Left ventricle myocardium superior (tissue), 1 donor: ENCODE results near the gene MAPKAPK2. TPM values are rescaled to one million over a fixed set of nuclear protein-coding genes. Genes with fewer than 3 reads are reported as not detected.

Source experiments
- ATAC-seq: fragments of 200-7000 bp; cut with Tn5 transposase; one replicate; pipeline ENCODE4 v1.9.1; 2020; ENCODE audit warnings: mild to moderate bottlenecking, moderate library complexity
- DNase-seq: peaks from one replicate; pipeline ENCODE4 v3.0.0-alpha.2; 2020
- intact Hi-C: fragments of 100-400 bp; cut with micrococcal nuclease; formaldehyde crosslinking; loops from one replicate; pipeline ENCODE4 v1.11.0; 2022
- total RNA-seq: library from RNA; stranded (reverse); fragmentation: NEBNext Ultra II Directional; extraction: Animal tissue kit (Norgen Biotek cat#: 25700); gene quantifications from one replicate; pipeline ENCODE4 v1.2.1, GENCODE V29; 2021
- donor health status: DM: no; HTN: yes; CAD: no; lungs with severe emphysema.

The MAPKAPK2 gene
- total RNA-seq, 1 donor from 2014 or later: 228 TPM

DNA sequence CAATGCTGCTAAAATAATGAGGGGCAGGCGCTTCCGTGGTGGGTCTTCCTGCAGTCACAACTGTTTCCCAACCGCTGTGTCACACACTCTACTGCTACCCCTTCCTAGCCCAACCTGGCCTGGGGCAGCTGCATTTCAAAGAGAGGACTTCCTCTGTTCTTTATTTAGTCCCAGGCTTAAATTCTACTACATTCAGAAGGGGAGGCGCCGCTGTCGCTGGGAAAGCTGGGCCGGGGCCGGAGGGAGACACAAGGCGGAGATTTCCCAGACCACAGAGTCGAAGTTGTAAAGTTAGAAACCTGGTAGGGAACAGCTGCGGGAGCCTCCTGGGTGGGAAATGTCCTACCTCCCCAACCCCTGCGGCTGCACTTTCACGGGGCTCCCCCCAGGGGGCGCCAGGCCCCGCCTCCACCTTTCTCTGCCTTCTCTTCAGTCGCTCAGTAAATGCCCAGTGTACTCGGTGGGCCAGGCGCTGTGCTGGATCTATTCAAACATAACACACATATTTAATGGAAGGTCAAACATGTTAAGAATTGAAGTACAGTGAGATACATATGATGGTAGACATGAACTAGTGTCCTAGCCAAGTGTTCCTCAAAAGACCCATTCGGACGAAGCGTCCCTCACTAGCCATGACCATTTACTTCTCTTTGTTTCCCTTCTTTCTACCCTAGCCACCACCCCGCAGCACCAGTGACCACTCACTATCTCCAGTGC is 26.3 kb upstream of the MAPKAPK2 start:
- intact Hi-C loops: no loop called here
- DNase-seq (peak; percentile 71), ATAC-seq (peak; percentile 60)

DNA sequence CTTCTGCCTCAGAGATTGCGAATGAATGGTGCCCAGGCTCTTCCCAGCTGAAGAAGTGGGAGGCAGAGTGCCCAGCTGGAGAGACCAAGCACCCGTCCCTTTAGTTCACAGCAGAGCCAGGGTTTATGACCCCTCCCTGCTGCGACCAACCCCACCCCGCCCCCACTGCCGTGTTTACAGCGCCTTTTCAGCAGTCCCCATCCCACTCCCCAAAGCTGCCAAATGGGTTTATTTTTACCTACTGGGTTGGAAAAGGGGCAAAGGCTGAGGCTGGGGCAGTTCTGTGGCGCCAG is 25.8 kb upstream of the MAPKAPK2 start:
- intact Hi-C loops: no loop called here
- ATAC-seq (peak; percentile 37), DNase-seq (no peak)

DNA sequence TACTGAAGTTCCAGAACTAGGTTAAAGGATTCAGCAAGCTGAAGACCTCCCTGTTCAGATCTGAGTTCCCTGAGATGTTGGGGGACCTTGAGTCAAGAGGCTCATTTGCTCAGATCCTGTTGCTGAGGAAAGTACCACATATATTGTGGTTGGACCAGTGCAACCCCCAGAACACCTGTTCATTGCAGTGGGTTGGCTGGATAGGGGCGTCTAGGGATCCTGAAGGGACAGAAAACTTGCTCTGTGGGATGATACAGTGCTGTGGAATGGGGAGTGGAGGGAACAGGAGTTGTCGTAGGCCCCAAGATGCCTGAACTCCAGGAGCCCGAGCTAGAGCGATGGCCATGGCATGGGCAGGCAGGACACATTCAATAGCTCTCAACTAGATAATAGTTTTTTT is 24.6 kb upstream of the MAPKAPK2 start:
- ATAC-seq: no peak

DNA sequence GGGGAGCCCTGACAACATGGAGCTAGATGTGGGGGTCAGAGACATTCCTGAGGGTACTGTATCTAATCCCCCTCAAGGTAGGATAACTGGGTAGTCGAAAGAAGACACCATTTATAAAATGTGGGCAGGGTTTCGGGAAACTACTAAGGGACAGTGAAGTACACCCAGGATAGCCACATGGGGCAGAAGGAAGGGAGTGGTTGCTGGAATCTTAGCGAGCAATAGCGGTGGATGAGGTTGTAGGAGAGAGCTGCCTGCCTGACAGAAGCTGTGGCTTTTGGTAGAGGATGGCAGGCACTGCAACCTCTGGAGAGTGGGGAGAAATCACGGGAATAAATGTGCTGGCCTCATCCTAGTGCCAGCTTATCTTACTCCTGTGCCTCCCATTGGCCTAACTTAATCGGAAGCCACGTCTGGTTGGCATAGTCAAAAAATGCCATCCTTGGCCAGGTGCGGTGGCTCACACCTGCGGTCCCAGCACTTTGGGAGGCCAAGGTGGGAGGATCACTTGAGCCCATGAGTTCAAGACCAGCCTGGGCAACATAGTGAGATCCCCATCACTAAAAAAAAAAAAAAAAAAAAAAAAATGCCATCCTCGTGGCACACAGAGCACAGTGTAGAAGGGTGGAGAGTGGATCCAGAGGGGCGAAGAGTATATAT is 23.4 kb upstream of the MAPKAPK2 start:
- intact Hi-C loops: no loop called here
- no peak for ATAC-seq
- DNase-seq: no peak

More for the DNA sequence above, 24.6 kb upstream of the MAPKAPK2 start:
- DNase-seq: no peak
- intact Hi-C loops: no loop called here

DNA sequence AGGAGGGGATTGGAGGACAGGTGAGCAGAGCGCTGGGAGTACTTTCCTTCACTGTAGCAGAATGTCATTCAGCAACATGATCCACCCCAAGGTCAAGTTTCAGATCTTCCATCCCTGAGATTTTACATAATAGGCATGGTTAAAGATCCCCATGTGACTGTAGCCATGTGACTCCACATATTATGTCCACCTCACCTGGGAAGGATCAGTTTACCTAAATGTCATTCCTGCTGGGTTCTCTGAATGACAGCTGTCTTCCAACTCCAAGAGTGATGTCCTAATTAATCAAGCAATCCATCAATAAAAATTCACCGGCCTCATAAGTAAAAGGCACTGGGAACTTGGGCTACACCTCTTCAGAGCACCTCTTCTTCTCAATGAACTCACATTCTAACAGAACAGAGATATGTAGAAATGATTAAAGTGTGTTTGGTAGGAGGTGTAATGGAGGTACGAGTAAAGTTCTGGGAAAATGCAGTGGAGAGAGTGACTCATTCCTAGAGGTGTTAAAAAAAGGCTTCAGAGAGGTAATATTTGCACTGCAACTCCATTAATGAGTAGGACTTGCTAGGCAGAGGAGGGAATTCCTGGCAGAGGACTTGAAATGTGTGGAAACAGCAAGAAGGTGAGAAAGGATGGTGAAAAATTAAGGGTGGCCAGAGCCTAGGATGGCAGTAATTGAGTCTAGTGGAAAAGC is 22.2 kb upstream of the MAPKAPK2 start:
- ATAC-seq: no peak
- DNase-seq: no peak
- intact Hi-C loops: no loop called here

DNA sequence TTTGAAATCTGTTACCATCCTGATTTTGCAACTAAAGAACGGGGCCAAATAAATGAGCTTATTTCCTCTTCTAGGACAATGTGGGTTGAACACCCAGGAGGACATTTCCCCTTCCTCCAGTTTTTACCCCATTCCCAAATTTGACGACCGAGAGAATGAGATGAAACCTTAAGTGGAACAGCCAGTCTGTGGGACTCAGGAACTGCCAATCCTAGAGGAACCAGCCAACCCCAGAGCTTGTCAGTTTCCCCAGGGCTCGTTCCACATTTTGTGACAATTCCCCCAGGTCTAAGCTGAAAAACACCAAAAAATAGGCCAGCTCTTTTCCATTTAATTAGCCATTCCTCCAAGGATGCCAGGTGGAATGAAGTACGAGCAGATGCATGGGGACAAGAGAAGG is 21.3 kb upstream of the MAPKAPK2 start:
- intact Hi-C loops: no loop called here
- ATAC-seq: no peak
- no peak for DNase-seq

DNA sequence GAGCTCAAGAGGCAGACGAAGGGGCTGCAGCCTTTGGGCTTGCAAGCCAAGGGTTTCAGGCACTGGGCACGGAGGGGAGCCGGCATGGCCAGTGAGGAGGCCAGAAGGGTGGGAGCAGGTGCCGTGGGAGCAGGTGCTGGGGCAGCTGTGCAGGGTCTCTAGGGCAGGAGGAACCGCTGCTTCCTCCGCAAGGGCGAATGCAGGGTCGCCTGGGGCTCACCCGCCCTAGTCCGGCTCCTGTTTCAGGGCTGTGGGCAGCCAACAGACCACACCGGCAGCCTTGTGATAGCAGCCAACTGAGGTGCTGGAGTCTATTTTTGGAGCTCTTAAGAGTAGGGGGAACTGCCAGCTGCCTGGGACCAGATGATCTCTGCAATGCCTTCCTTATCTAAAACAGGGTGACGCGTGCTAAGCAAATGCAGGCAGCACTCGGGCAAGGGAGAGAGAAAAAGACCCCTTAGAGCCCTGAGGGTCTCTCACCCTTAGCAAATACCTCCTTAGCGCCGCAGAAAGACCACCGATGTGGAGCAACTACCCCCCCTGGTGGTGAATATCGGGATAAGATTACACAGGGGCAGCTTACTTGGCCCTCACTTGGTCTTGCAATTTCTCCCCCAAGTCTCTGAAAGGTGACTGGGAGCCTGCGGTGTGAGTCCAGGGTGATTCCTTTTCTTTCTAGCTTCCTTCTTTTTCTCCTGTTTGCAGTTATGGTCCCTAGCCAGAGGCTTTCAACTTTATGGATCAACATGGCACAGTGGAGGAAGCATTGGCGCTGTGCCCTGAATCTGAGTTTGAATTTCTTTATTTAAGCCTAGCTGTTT is 20.7 kb upstream of the MAPKAPK2 start:
- ATAC-seq (peak; percentile 70), DNase-seq (peak; percentile 81)
- intact Hi-C loops: no loop called here

DNA sequence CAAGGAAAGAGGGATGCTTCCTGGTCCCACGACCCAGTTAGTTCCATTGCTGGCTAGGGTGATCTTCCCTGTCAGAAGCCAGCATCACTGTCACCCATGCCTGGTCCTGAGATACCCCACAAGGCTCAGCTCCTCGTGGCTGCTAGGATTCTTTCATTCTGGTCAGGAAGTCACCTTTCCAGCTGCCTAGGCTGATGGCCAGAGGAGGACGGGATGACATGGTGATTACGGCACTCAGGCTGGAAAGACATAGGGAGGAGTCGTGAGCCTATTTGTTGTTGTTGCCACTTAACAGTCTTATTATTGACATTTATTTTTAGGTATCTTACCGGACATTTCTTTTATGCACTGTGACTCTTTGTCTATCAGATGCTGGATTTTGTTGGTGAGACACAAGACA is 20.0 kb upstream of the MAPKAPK2 start:
- intact Hi-C loops: no loop called here
- DNase-seq (peak; percentile 55), ATAC-seq (peak; percentile 72)

DNA sequence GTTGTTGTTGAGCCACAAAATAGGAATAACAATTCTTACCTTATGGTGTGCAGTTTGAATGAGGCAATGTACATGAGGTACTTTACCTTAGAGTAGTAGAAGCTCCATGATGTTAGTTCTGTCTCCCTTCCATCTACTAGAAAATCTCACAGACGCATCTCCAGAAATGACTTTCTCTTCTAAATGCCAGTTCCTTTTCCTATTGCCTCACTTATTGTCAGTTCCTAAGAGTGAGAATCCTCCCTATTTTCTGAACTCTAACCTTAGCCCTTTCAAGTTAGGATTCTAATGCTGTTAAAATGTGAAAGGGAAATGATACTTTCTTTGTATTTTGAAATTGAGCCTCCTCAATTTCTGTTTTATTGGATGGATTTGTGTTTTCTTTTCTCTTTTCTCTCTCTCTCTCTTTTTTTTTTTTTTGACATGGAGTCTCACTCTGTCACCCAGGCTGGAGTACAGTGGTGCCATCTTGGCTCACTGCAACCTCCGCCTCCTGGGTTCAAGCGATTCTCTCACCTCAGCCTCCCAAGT is 18.6 kb upstream of the MAPKAPK2 start:
- no peak for DNase-seq
- ATAC-seq: no peak
- intact Hi-C loops: no loop called here

DNA sequence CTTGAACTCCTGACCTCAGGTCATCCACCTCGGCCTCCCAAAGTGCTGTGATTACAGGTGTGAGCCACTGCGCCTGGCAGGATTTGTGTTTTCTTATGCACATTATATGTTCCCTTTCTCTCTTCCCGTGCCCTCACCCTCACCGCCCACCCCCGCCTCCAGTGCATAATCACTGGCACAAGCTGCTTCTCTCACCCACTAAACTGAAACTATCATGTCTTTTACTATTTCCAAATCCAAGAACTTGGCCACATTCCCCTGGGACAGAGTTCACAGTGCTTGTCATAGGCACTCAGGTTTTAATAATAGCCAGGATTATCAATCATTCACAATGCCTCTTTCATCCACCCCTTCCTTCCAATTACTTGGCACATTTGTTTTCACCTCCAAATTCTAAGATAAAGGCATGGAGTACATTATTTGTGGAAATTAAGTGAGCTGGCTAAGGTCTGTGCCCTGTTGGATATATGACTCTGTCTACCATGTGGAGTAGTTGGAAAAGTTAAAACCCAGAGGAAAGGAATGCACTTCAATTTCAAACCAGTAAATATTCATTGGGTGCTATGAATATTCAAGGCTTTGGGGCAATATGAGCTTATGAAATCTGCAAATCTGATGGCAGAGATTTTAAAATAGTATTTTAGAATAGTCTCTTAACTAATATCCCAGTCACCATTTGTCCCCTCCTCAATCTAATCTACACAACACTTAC is 17.6 kb upstream of the MAPKAPK2 start:
- ATAC-seq: peak; percentile 39
- intact Hi-C loops: no loop called here
- DNase-seq: no peak

DNA sequence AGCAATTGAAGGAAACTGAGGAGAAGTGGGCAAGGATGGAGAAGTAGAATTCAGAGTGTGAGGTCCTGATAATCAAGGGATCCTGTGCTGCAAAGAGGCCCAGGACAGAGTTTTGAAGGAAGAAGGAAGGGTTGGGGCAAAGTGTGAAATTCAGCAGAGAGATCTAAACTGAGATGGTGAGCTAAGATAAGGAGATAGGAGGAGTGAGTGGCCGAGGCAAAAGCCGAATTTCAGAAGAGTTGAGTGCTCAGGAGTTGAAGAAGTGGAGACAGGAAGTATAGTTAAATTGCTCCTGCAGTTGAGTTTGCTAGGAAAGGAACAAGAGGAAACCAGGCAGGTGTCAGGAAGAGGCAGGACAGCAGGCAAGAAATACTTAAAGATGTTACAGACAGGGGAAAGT is 16.4 kb upstream of the MAPKAPK2 start:
- DNase-seq: no peak
- intact Hi-C loops: no loop called here
- ATAC-seq: no peak

DNA sequence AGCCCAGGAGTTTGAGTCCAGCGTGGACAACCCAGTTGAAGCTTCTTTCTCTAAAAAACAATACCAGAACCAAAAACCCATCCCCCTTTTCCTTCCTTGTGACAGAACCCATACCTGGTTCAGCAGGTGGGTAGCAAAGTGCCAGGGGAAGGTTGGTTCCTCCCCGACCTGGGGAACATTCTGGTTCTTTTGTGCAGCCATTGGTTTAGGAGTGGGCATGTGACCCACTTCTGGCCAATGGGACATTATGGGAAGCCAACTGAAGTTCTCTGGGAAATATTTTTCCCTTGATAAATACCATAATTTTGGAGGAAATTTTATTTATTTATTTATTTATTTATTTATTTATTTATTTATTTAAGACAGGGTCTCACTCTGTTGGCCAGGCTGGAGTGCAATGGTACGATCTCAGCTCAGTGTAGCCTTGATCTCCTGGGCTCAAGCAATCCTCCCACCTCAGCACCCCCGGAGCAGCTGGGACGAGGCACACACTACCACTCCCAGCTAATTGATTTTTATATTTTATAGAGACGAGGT is 15.8 kb upstream of the MAPKAPK2 start:
- ATAC-seq (no peak), DNase-seq (no peak)
- intact Hi-C loops: no loop called here

DNA sequence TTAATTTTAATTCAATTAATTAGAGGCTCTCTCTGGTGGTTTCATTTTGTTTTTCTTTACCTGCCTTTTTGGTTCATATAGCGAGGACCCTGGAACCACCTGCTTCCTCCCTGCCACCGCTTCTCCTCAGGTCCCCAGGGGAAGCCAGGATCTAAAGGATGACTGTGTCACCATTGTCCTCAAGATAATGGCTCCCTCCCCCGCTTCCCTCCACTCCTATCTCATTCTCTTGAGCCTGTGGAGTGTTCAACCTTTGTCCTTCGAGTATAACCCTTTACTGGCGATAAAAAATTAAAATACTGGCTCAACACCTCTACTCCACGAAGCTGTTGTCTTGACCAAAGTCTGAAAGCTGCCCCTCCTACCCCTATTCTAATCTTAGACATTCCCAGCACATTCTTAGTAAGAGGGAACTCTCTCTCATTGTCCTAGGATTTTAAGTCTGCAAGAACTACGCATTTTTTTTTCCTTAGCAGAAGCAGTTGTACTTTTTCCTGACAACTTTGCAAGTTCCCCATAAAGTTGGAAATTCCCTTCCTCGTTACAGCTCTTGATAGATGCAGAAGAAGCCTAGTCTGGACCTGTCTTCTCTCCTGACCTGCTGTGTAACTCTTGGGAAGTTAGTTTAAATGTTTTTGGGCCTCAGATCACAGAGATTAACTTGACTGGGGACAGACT is 12.6 kb upstream of the MAPKAPK2 start:
- intact Hi-C loops: no loop called here
- ATAC-seq: peak; percentile 47

DNA sequence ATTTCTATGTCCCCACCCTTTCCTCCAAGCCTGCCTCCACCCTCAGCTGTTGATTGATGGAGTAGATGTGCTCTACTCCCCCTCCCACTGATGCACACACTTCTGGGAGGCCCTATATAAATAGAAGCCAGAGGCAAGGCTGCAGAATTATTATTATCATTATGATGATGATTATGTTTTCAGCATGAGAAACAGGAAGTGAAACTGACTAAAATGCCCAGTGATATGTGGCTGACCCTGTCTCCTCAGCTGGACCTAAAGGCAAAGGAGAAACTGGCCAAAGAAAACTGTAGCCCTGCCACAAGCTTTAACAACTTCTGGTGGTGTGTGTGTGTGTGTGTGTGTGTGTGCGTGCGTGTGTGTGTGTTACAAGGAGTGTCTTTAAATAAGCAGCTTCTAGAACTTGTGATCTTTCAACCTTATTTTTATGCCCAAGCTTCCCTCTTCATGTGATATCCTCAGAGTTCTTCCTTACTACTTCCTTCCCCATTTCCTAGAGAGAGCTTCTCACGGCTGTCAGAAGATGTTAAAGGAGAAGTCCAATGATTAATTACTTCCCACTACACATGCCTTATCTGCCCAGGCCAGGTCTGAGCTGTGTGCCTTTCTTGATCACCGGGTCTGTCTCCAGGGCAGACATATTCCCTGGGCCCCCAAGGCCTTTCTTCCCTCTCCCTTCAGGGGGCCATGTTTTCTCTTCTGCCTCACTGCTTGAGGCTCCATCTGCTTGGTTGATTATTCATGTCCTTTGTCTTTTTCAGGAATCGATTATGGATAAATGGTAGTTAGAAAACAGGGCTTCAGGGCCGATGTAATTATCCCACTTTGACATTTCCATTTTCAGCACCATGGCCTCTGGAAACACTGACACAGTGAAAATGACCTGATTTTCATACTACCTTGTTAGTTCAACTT is 11.6 kb upstream of the MAPKAPK2 start:
- ATAC-seq (peak; percentile 52), DNase-seq (no peak)
- intact Hi-C loops: no loop called here

More for the DNA sequence above, 12.6 kb upstream of the MAPKAPK2 start:
- DNase-seq: no peak

DNA sequence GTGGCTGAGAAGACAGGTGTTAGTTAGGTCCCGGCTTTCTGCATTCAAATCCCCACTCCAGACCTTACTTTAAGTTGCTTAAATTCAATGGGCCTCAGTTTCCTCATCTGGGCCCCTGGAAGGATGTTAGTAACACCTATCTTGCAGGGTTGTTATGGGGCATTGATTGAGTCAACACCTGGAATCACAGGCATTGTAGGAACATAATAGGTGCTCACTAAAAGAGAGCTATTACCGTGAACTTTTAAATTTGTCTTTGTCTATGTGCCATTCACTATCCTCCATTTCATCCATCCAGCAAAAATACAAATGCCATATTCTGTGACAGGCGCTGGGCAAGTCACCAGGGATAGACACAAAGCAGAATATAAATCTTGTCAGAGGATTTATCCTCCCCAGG is 10.5 kb upstream of the MAPKAPK2 start:
- ATAC-seq (no peak), DNase-seq (no peak)
- intact Hi-C loops: no loop called here

DNA sequence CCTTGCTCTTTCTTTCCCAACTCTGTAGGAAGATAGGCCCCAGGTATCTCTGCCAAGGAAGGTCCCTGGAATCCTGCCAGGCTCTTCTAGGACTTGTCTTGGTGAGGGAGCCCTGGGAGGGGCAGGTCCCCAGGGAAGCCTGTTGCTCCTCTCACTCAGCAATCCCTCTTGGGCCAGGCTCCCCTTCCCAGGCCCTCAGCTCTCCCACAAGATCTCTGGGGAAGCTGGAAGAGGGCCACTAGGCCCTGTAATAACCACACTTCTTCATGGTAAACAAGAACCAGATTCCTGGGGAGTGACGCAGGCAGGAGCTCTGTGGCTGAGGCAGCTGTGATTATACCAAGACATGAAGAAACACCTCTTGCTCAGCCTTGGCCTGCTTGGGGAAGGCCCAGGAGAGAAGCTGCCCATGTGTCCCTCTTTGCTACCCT is 9.9 kb upstream of the MAPKAPK2 start:
- DNase-seq: no peak
- ATAC-seq: peak; percentile 57
- intact Hi-C loops: no loop called here

DNA sequence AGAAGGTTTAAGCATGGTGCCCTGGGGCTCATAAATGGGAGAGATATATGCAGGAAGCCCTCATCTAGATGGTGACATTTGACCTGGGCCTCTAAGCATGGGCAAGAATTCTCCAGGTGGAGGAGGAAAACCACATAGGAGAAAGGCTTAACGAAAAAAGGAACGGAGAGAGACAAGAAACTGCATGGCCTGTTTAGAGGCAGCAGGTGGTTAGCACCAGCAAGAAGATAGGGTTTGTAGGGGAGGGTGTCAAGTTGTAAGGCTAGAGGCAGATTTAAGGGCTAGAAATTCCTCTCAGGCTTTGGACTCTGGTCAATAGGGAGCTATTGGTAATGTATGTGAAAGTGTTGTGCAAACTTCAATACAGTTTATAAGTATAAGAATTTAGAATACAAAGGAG is 8.2 kb upstream of the MAPKAPK2 start:
- no peak for ATAC-seq
- intact Hi-C loops: no loop called here

More for the DNA sequence above, 8.2 kb upstream of the MAPKAPK2 start:
- DNase-seq: no peak
